GM19328 (cell line): ENCODE measurements around the gene SCGB1C1.
"Not testable (repeated sequence)": the region's sequence is repeated elsewhere in the genome, so short reads cannot be mapped to it uniquely, and the experiment has no call there.

Source experiments
- ATAC-seq: cut with Tn5 transposase; IDR thresholded peaks from one replicate; pipeline ENCODE4 v1.9.1; 2021; ENCODE audit warnings: mild to moderate bottlenecking, moderate library complexity; ENCODE audit not compliant: unreplicated experiment

Gene SCGB1C1

GRCh38 chr11:192674-193128 lies at the start of gene SCGB1C1:
Gene SCGB1C1, plus strand, starts transcription at chr11:193078. Its CDS starts 22 bp downstream, at chr11:193100.
- ATAC-seq: not testable (repeated sequence)

GRCh38 chr11:180242-180641 lies 12.6 kb upstream of the SCGB1C1 start:
- not testable (repeated sequence) for ATAC-seq

- not testable (repeated sequence) for ATAC-seq
Measured at GRCh38 chr11:189200-189783, 3.6 kb upstream of the SCGB1C1 start.

GRCh38 chr11:189843-190311 lies 3.0 kb upstream of the SCGB1C1 start:
- peak; percentile 66 for ATAC-seq

GRCh38 chr11:190546-190945 lies 2.3 kb upstream of the SCGB1C1 start:
- not testable (repeated sequence) for ATAC-seq

GRCh38 chr11:191490-192478 lies 1.1 kb upstream of the SCGB1C1 start:
- ATAC-seq: not testable (repeated sequence)

GRCh38 chr11:193481-193880 lies 603 bp downstream of the SCGB1C1 start:
- not testable (repeated sequence) for ATAC-seq

- ATAC-seq: no peak
Measured at GRCh38 chr11:196786-197731, 4.2 kb downstream of the SCGB1C1 start.

- ATAC-seq: no peak
Measured at GRCh38 chr11:197741-198235, 4.9 kb downstream of the SCGB1C1 start.

GRCh38 chr11:198236-198806 lies 5.4 kb downstream of the SCGB1C1 start:
- no peak for ATAC-seq

GRCh38 chr11:199004-199581 lies 6.2 kb downstream of the SCGB1C1 start:
- no peak for ATAC-seq

- ATAC-seq: no peak
Measured at GRCh38 chr11:199782-200181, 6.9 kb downstream of the SCGB1C1 start.

- no peak for ATAC-seq
Measured at GRCh38 chr11:200224-201003, 7.5 kb downstream of the SCGB1C1 start.

- no peak for ATAC-seq
Measured at GRCh38 chr11:201966-202365, 9.1 kb downstream of the SCGB1C1 start.

- ATAC-seq: no peak
Measured at GRCh38 chr11:202490-202889, 9.6 kb downstream of the SCGB1C1 start.

- ATAC-seq: no peak
Measured at GRCh38 chr11:203056-203944, 10.4 kb downstream of the SCGB1C1 start.

GRCh38 chr11:203945-204586 lies 11.2 kb downstream of the SCGB1C1 start:
- no peak for ATAC-seq
